Thyroid gland (tissue), 4 donors: ENCODE measurements around the gene TMEM45A.

ENCODE experiments used
- CTCF ChIP-seq, 6 experiments: fragments of 200-600 bp in 3 of 6; fragments of 450-650 bp in 3 of 6; sonication (generic) in 3 of 6; IDR thresholded peaks; one replicate each; pipeline ENCODE4 v1.5.1; 2016 to 2019; ENCODE audit warnings: antibody characterized with exemption in 6 of 6, mild to moderate bottlenecking in 2 of 6, inconsistent platforms in 1 of 6, moderate library complexity in 1 of 6
- POLR2A ChIP-seq, 2 donors: fragments of 450-650 bp; IDR thresholded peaks; one replicate each; pipeline ENCODE4 v1.6.1; 2017; ENCODE audit warnings: antibody characterized with exemption in 2 of 2, mild to moderate bottlenecking in 2 of 2, moderate library complexity in 1 of 2

- TF ChIP-seq CTCF (IDR thresholded peaks at IDR 0.05) (no peak), POLR2A (IDR thresholded peaks at IDR 0.05) (no peak)
These were observed 33.6 kb upstream of the TMEM45A start for GRCh38 chr3:100458814-100459213.
